Fibroblast of skin of scalp (primary cell): ENCODE results near the gene CBX4.

Experiments used
- DNase-seq: peaks from one replicate; pipeline ENCODE4 v3.0.0-alpha.2; 2013

The CBX4 gene

DNA sequence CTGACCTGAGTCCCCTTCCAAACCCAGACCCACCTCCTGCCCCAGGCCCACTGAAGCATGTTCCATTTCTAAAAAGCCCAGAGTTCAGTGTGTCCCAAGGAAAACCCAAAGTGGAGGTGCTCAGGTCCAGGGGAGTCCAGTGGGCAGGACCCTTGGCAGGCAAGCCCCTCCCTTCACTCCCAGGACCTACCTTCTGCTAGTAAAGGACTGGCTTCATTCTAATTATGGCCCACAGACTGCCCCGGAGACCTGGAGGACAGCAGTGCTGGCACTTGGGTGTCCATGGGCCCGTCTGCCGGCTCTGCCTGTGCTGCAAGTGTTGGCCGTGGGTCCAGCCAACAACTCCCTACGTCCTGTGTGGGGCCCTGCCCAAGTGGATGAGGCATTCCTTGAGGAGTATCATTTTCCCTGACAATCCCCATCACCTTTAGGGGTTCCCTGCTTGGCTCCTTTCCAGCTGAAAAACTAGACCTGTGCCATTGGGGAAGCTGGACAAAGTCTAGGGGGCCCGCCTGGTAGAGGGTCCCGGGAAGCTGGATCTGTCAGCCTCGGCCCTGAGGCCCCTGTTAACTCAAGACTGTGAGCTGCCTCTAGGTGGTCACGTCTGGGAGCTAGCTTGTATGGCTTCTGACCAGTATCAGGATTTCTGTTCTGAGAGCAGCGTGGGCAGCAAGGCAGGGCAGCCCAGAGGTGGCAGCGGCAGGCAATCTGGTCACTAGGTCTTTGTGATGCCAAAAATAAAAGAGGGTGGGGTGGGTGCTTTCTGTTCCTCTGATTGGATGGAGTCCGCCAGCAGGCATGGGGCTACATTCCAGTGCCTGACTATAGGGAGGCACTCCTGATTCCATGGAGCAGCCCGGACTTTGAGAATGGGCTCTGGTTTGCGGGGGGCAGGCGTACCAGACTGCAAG, 53.1 kb downstream of the CBX4 start:
- DNase-seq: no peak

DNA sequence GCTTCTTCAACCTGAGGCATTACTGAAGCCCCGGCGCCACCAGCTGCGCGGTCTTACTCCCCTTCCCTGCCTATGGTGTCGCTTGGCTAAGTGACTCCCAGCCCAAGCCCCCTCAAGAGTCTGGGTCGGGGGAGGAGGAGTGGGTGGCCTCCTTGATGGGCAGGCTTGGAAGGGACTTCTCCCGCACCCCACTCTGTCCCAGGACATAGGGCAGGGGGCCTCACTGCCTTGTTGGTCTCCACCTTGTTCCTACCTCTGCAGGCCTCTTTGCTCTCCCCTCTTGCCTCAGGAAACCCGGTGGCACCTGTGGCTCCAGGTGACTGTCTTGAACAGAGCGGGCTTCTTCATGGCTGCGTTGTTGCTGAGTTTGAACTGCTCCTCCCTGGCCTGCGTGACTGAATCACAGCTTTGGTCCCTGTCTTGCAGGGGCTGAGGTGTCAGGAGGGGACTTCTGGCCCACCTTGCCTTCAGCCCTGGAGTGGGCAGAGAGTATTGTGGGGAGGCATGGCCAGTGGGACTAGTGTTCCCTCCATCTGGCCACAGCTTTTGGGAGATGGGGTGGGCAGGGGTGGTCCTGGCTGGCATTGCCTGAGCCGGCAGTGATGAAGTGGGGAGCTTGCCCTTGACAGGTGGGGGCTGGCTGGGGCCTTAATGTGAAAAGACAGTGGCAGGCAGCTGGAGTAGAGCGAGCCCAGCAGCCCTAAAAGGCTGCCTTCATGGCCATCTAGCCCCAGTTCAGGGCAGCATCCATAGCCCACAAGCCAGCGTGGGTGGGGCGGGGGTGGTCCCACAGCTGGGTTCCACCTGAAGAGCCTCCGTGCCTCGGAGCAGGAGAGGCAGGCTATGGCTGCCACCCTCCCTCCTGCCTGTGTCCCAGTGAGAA, 54.0 kb downstream of the CBX4 start:
- DNase-seq: no peak

DNA sequence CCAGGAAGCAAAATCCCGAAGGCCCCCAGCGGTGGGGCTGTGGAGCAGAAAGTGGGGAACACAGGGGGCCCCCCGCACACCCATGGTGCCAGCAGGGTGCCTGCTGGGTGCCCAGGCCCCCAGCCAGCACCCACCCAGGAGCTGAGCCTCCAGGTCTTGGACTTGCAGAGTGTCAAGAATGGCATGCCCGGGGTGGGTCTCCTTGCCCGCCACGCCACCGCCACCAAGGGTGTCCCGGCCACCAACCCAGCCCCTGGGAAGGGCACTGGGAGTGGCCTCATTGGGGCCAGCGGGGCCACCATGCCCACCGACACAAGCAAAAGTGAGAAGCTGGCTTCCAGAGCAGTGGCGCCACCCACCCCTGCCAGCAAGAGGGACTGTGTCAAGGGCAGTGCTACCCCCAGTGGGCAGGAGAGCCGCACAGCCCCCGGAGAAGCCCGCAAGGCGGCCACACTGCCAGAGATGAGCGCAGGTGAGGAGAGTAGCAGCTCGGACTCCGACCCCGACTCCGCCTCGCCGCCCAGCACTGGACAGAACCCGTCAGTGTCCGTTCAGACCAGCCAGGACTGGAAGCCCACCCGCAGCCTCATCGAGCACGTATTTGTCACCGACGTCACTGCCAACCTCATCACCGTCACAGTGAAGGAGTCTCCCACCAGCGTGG, 54.8 kb downstream of the CBX4 start:
- DNase-seq: no peak

DNA sequence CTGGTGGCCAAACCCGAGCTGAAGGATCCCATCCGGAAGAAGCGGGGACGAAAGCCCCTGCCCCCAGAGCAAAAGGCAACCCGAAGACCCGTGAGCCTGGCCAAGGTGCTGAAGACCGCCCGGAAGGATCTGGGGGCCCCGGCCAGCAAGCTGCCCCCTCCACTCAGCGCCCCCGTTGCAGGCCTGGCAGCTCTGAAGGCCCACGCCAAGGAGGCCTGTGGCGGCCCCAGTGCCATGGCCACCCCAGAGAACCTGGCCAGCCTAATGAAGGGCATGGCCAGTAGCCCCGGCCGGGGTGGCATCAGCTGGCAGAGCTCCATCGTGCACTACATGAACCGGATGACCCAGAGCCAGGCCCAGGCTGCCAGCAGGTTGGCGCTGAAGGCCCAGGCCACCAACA, 55.3 kb downstream of the CBX4 start:
- DNase-seq: no peak
